ENCODE results near the gene ALOXE3. TPM values are rescaled to one million over a fixed set of nuclear protein-coding genes. Genes with fewer than 3 reads are reported as not detected.

The ALOXE3 gene
- polyA plus RNA-seq, 3 donors, result not detected

GRCh38 chr17:8142887-8143580 is 24.7 kb upstream of the ALOXE3 start:
- no peak overlapping the region for H3K4me2 ChIP-seq (replicated peaks; ENCODE audit: extremely low read depth, low read length, poor library complexity, severe bottlenecking)
- H3K9me3 Mint-ChIP-seq, result no peaks in the 10 kb centered on the region
- no peak overlapping the region for H3K27ac Mint-ChIP-seq
- WGBS (ENCODE audit: insufficient coverage), result 97% methylated on average over 11 of the region's 15 CpGs
- no peak overlapping the region for H3K4me3 Mint-ChIP-seq
- H3K9ac ChIP-seq (ENCODE audit: insufficient read depth, low read length, poor library complexity, severe bottlenecking), result no peak overlapping the region
- H3K27me3 Mint-ChIP-seq (ENCODE audit: low read depth in 3 of 3), result peaks cover 0 to 3% (median 2%) of the 10 kb centered on the region in 3 donors
- peaks cover 70 to 80% of the 10 kb centered on the region in 2 donors for H3K36me3 Mint-ChIP-seq
- no peaks in the 10 kb centered on the region for H3K9me3 ChIP-seq (replicated peaks in 1 of 2; ENCODE audit: control insufficient read depth in 1 of 2, insufficient read depth in 1 of 2, low read length in 2 of 2)
- TF ChIP-seq CTCF (IDR thresholded peaks at IDR 0.05), result no peak
- H4K20me1 ChIP-seq (ENCODE audit: insufficient read depth, low read length), result peaks cover 93% of the 10 kb centered on the region
- no peaks in the 10 kb centered on the region for H3K79me2 ChIP-seq (ENCODE audit: insufficient read depth, low read length)
- H3K4me1 Mint-ChIP-seq, result no peaks in the 10 kb centered on the region
- intact Hi-C loops (cut with micrococcal nuclease), result no loop called here
- peaks cover 75 to 81% of the 10 kb centered on the region in 2 donors for H3K36me3 ChIP-seq (replicated peaks in 1 of 2; ENCODE audit: control insufficient read depth in 1 of 2, insufficient read depth in 2 of 2, low read length in 2 of 2)
- DNase-seq, result peak in 1 of 3 donors; percentile 2
- peaks cover 28 to 32% of the 10 kb centered on the region in 2 donors for H3K4me1 ChIP-seq (ENCODE audit: control insufficient read depth in 1 of 2, insufficient read depth in 2 of 2, low read length in 2 of 2)
- no peaks in the 10 kb centered on the region for H3K27me3 ChIP-seq (ENCODE audit: control insufficient read depth in 2 of 2, insufficient read depth in 2 of 2, low read length in 2 of 2)
- no peak overlapping the region for H3K27ac ChIP-seq (ENCODE audit: low read depth in 1 of 2, low read length in 2 of 2)
- no peak overlapping the region for H2AFZ ChIP-seq (ENCODE audit: insufficient read depth, low read depth, low read length, poor library complexity, severe bottlenecking)
- no peak overlapping the region for H3K4me3 ChIP-seq (replicated peaks in 1 of 3; ENCODE audit: low read depth in 2 of 3, low read length in 3 of 3)

GRCh38 chr17:8142158-8142886 is 24.0 kb upstream of the ALOXE3 start:
- peaks cover 34 to 39% of the 10 kb centered on the region in 2 donors for H3K4me1 ChIP-seq (ENCODE audit: control insufficient read depth in 1 of 2, insufficient read depth in 2 of 2, low read length in 2 of 2)
- Mint-ChIP-seq H3K9me3 (no peaks in the 10 kb centered on the region), H3K27me3 (ENCODE audit: low read depth in 3 of 3) (peaks cover 0 to 3% (median 2%) of the 10 kb centered on the region in 3 donors), H3K4me1 (no peaks in the 10 kb centered on the region), H3K36me3 (peaks cover 64 to 73% of the 10 kb centered on the region in 2 donors), H3K4me3 (no peak overlapping the region), H3K27ac (peak overlapping the region in 1 of 7 donors; percentile 30)
- H3K36me3 ChIP-seq (replicated peaks in 1 of 2; ENCODE audit: control insufficient read depth in 1 of 2, insufficient read depth in 2 of 2, low read length in 2 of 2), result peaks cover 68 to 74% of the 10 kb centered on the region in 2 donors
- WGBS (ENCODE audit: insufficient coverage), result 97% methylated on average over 19 of the region's 23 CpGs
- intact Hi-C loops (cut with micrococcal nuclease), result no loop called here
- peaks cover 0 to 4% of the 10 kb centered on the region in 2 donors for H3K27me3 ChIP-seq (ENCODE audit: control insufficient read depth in 2 of 2, insufficient read depth in 2 of 2, low read length in 2 of 2)
- no peak overlapping the region for H2AFZ ChIP-seq (ENCODE audit: insufficient read depth, low read depth, low read length, poor library complexity, severe bottlenecking)
- H4K20me1 ChIP-seq (ENCODE audit: insufficient read depth, low read length), result peaks cover 86% of the 10 kb centered on the region
- H3K79me2 ChIP-seq (ENCODE audit: insufficient read depth, low read length), result no peaks in the 10 kb centered on the region
- H3K4me3 ChIP-seq (replicated peaks in 1 of 3; ENCODE audit: low read depth in 2 of 3, low read length in 3 of 3), result no peak overlapping the region
- no peak overlapping the region for H3K4me2 ChIP-seq (replicated peaks; ENCODE audit: extremely low read depth, low read length, poor library complexity, severe bottlenecking)
- TF ChIP-seq CTCF (IDR thresholded peaks at IDR 0.05), result no peak
- H3K9me3 ChIP-seq (replicated peaks in 1 of 2; ENCODE audit: control insufficient read depth in 1 of 2, insufficient read depth in 1 of 2, low read length in 2 of 2), result no peaks in the 10 kb centered on the region
- peak in 1 of 3 donors; percentile 4 for DNase-seq
- H3K9ac ChIP-seq (ENCODE audit: insufficient read depth, low read length, poor library complexity, severe bottlenecking), result no peak overlapping the region
- H3K27ac ChIP-seq (ENCODE audit: low read depth in 1 of 2, low read length in 2 of 2), result no peak overlapping the region
